K562 (cell line): ENCODE results near the gene PHACTR2. TPM values are rescaled to one million over a fixed set of nuclear protein-coding genes. Genes with fewer than 3 reads are reported as not detected.

Experiments
- ATAC-seq: fragments of 200-7000 bp; cut with Tn5 transposase; 3 replicates; pipeline ENCODE4 v1.9.1; 2020; ENCODE audit warnings: moderate library complexity
- BruUV-seq: library from RNA; stranded (reverse); fragments of 400-500 nt; replicated peaks from 2 replicates; lab custom pipeline; 2021; lab: Mats Ljungman, UMichigan
- CTCF ChIA-PET: fragments of 300-600 bp; formaldehyde crosslinking; extraction: SDS; loops from one replicate; lab custom pipeline; 2021; ENCODE audit warnings: low intra/inter-chr PET ratio; lab: Yijun Ruan, JAX
- POLR2A ChIA-PET: fragments of 300-600, 350-650 bp; sonication (Branson Sonifier 250); formaldehyde crosslinking; extraction: SDS; loops from one replicate; lab custom pipeline; 2021; ENCODE audit warnings: antibody characterized with exemption, inconsistent platforms; lab: Yijun Ruan, JAX
- DNase-seq, 4 experiments: peaks; one replicate each; pipeline versions ENCODE4 v3.0.0 to v3.0.0-alpha.2; 2011 to 2018; ENCODE audit warnings: low spot score in 3 of 4, mixed read lengths in 3 of 4; ENCODE audit errors: extremely low read depth in 1 of 4
- FAIRE-seq: peaks from 2 replicates; lab custom pipeline; 2011; peaks lifted over from hg19 to GRCh38; lab: Jason Lieb, UNC
- H2AFZ ChIP-seq: 2 replicates; pipeline ENCODE4 v1.6.0; 2011; ENCODE audit warnings: low read depth, low read length, control low read depth, inconsistent platforms
- H3K27ac ChIP-seq: fragments of 200-600 bp; 3 replicates; pipeline ENCODE4 v1.8.0; 2011; ENCODE audit warnings: low read depth, mild to moderate bottlenecking, control low read depth, inconsistent platforms, low read length, moderate library complexity, mixed read lengths; ENCODE audit errors: extremely low read depth
- H3K27me3 ChIP-seq, 2 experiments: fragments of 300-600 bp in 1 of 2; 2 replicates in 1 of 2; 3 replicates in 1 of 2; pipeline versions ENCODE4 v1.6.0 to v1.8.0; 2011; ENCODE audit warnings: inconsistent platforms in 2 of 2, low read length in 2 of 2, mild to moderate bottlenecking in 1 of 2, mixed read lengths in 1 of 2, moderate library complexity in 1 of 2; ENCODE audit not compliant: control insufficient read depth in 2 of 2, insufficient read depth in 2 of 2
- H3K36me3 ChIP-seq: fragments of 300-600 bp; 3 replicates; pipeline ENCODE4 v1.8.0; 2011; ENCODE audit warnings: mild to moderate bottlenecking, low read length, inconsistent platforms; ENCODE audit not compliant: control insufficient read depth, insufficient read depth
- H3K4me1 ChIP-seq, 2 experiments: fragments of 200-600 bp in 1 of 2; replicated peaks in 1 of 2; 2 replicates in 1 of 2; 3 replicates in 1 of 2; pipeline versions ENCODE4 v1.5.1 to v1.8.0; 2011; ENCODE audit warnings: inconsistent platforms in 2 of 2, low read length in 2 of 2, mild to moderate bottlenecking in 1 of 2, mixed read lengths in 1 of 2, moderate library complexity in 1 of 2; ENCODE audit not compliant: control insufficient read depth in 2 of 2, insufficient read depth in 2 of 2
- H3K4me2 ChIP-seq: 2 replicates; pipeline ENCODE4 v1.6.1; 2011; ENCODE audit warnings: low read length, control low read depth, inconsistent platforms, mixed read lengths; ENCODE audit not compliant: insufficient read depth
- H3K4me3 ChIP-seq: fragments of 200-600 bp; sonication (generic), shearing (Covaris generic); 2 replicates; pipeline ENCODE4 v1.5.1; 2016; ENCODE audit warnings: control low read depth, inconsistent platforms
- H3K79me2 ChIP-seq: fragments of 200-600 bp; 3 replicates; pipeline ENCODE4 v1.8.0; 2011; ENCODE audit warnings: low read length, inconsistent platforms; ENCODE audit not compliant: control insufficient read depth, insufficient read depth
- H3K9ac ChIP-seq, 2 experiments: 2 replicates each; pipeline versions ENCODE4 v1.6.0 to v1.6.1; 2011; ENCODE audit warnings: low read depth in 2 of 2, low read length in 2 of 2, control low read depth in 1 of 2, inconsistent platforms in 1 of 2, mild to moderate bottlenecking in 1 of 2, mixed read lengths in 1 of 2; ENCODE audit not compliant: insufficient read depth in 1 of 2
- H3K9me1 ChIP-seq: one replicate; pipeline ENCODE4 v1.6.0; 2011; ENCODE audit warnings: inconsistent platforms, mild to moderate bottlenecking, low read length, moderate library complexity; ENCODE audit not compliant: control insufficient read depth, insufficient read depth
- H3K9me3 ChIP-seq: replicated peaks from 2 replicates; pipeline ENCODE4 v1.5.1; 2011; ENCODE audit warnings: low read depth, low read length, inconsistent platforms; ENCODE audit not compliant: control insufficient read depth, insufficient read depth
- H4K20me1 ChIP-seq: replicated peaks from 2 replicates; pipeline ENCODE4 v1.6.1; 2011; ENCODE audit warnings: low read length, inconsistent platforms, mixed read lengths; ENCODE audit not compliant: control insufficient read depth, insufficient read depth
- CBFB ChIP-seq: sonication (generic); formaldehyde crosslinking; IDR thresholded peaks from 2 replicates; pipeline ENCODE4 v1.4.0; 2020; ENCODE audit warnings: mild to moderate bottlenecking, missing genetic modification reagents
- EP300 ChIP-seq: IDR thresholded peaks from 2 replicates; pipeline ENCODE4 v1.6.1; 2012; ENCODE audit warnings: low read length, improper control_type of control experiment
- HEY1 ChIP-seq: fragments of 250-450 bp; sonication (Bioruptor Pico); IDR thresholded peaks from 2 replicates; pipeline ENCODE4 v1.5.0; 2020; ENCODE audit warnings: mild to moderate bottlenecking, moderate library complexity, borderline replicate concordance
- NEUROD1 ChIP-seq: fragments of 150-350 bp; IDR thresholded peaks from 2 replicates; pipeline ENCODE4 v1.6.1; 2014; ENCODE audit warnings: borderline replicate concordance, low read length, low read depth; ENCODE audit not compliant: partially characterized antibody
- PHB2 ChIP-seq: fragments of 450-650 bp; IDR thresholded peaks from 2 replicates; pipeline ENCODE4 v1.6.1; 2017; ENCODE audit warnings: low read depth
- SMAD4 ChIP-seq: fragments of 250-450 bp; sonication (Bioruptor Pico); conservative IDR thresholded peaks from 2 replicates; pipeline ENCODE4 v1.8.0; 2021; ENCODE audit warnings: inconsistent platforms, mild to moderate bottlenecking, moderate library complexity
- SREBF1 ChIP-seq: fragments of 150-350 bp; IDR thresholded peaks from 2 replicates; pipeline ENCODE4 v1.6.1; 2014; ENCODE audit warnings: antibody characterized with exemption, low read depth, low read length, borderline replicate concordance
- U2AF1 ChIP-seq: fragments of 200-400 bp; formaldehyde crosslinking; optimal IDR thresholded peaks from 2 replicates; pipeline ENCODE3; 2017; ENCODE audit warnings: mild to moderate bottlenecking, low read depth, low read length, moderate library complexity
- ZNF785 ChIP-seq: fragments of 250-450 bp; sonication (Bioruptor Pico); IDR thresholded peaks from 2 replicates; pipeline ENCODE4 v1.4.0; 2020; ENCODE audit warnings: mild to moderate bottlenecking
- WGBS: fragments of 100-300 bp; shearing (Covaris generic); methylation state at CpG from one replicate; pipeline ENCODE4 v1.1.6; 2016; ENCODE audit warnings: low coverage, mixed read lengths; ENCODE audit not compliant: insufficient coverage; ENCODE audit errors: missing lambda C conversion rate; 5-methylcytosine and 5-hydroxymethylcytosine counted together
- in situ Hi-C: fragments of 300-500 bp; cut with MboI; formaldehyde crosslinking; loops from 4 replicates; pipeline ENCODE4 v1.15.0; 2018; ENCODE audit warnings: inconsistent platforms, mixed read lengths
- intact Hi-C: fragments of 100-400 bp; cut with micrococcal nuclease; formaldehyde crosslinking; loops from 2 replicates; pipeline ENCODE4 v1.14.2; 2022
- polyA plus RNA-seq, 8 experiments: library from polyadenylated mRNA; depleted of rRNA in 4 of 8; stranded (reverse) in 5 of 8; unstranded in 3 of 8; fragments of >200 nt; fragmentation: Nextera tagmentation in 2 of 8; fragmentation: Illumina TruSeq in 1 of 8; extraction: Ambion mirVana in 2 of 8; extraction: Trizol in 1 of 8; gene quantifications; 2 replicates each; pipeline versions ENCODE4 v1.2.1 to v1.2.3, GENCODE V29; 2011 to 2014; ENCODE audit warnings: inconsistent platforms in 1 of 8, missing spikeins in 1 of 8
- total RNA-seq, 7 experiments: library from RNA; depleted of rRNA in 6 of 7; stranded (reverse); fragments of >200 nt in 6 of 7; fragmentation: Illumina TruSeq in 2 of 7; extraction: Trizol in 2 of 7; gene quantifications; 2 replicates each; pipeline versions ENCODE4 v1.2.1 to v1.2.3, GENCODE V29; 2011 to 2021; ENCODE audit warnings: low replicate concordance in 1 of 7
- TF ChIP-seq, protein P1 (sequence below): fragments of 250-450 bp; sonication (Bioruptor Pico); IDR thresholded peaks from 2 replicates; pipeline ENCODE4 v1.5.0; 2021
- TF ChIP-seq, protein P2 (sequence below): sonication (generic); formaldehyde crosslinking; IDR thresholded peaks from 2 replicates; pipeline ENCODE4 v1.8.0; 2023; ENCODE audit warnings: missing genetic modification reagents, mild to moderate bottlenecking, borderline replicate concordance

The PHACTR2 gene
- total and polyA plus RNA-seq, 9 of the 15 experiments (the other 6 are each of a cell fraction or from before 2014, with no cell fraction given): 5.3 to 52.5 (median 22.9) TPM

DNA sequence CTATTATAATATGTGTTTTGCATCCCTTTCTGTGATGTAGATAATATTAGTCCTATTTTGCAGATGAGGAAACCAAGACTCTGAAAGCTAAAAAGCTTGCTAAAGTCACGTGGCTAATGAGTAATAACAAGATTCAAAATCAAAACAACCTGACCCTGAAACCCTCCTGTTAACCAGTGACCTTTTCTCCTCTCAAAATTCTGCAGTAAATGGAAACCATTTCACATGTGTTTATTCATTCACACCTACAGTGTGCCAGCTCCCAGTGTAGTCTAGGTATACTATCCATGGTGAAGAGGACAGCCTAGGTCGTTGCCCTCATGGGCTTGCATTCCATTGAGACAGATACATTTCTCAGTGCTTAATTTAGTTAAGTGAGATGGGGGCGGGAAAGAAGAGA, 30.6 kb upstream of the PHACTR2 start:
- Histone ChIP-seq H3K27me3 (no peaks in the 10 kb centered on the region; a peak in 1 of 5 replicates), H3K79me2 (no peaks in the 10 kb centered on the region), H4K20me1 (no peaks in the 10 kb centered on the region), H3K9me3 (no peaks in the 10 kb centered on the region), H3K4me3 (no peak overlapping the region), H3K4me1 (peaks cover 3 to 5% of the 10 kb centered on the region in 2 experiments; a peak in 3 of 5 replicates), H3K9ac (no peak overlapping the region), H3K36me3 (no peaks in the 10 kb centered on the region), H3K27ac (no peak overlapping the region), H3K4me2 (no peak overlapping the region), H2AFZ (peak overlapping the region; percentile 27), H3K9me1 (no peaks in the 10 kb centered on the region)
- CTCF ChIA-PET: no interaction called here
- no TSS peak for BruUV-seq
- WGBS: 29% methylated on average over 3 of the region's 3 CpGs
- TF ChIP-seq PHB2 (no peak), HEY1 (CRISPR knock-in tag) (no peak), ZNF785 (CRISPR knock-in tag) (no peak), CBFB (CRISPR knock-in tag) (no peak), SMAD4 (CRISPR knock-in tag) (no peak), U2AF1 (no peak), SREBF1 (no peak), EP300 (no peak), NEUROD1 (no peak)
- TF ChIP-seq, protein P1, sequence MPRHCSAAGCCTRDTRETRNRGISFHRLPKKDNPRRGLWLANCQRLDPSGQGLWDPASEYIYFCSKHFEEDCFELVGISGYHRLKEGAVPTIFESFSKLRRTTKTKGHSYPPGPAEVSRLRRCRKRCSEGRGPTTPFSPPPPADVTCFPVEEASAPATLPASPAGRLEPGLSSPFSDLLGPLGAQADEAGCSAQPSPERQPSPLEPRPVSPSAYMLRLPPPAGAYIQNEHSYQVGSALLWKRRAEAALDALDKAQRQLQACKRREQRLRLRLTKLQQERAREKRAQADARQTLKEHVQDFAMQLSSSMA (CRISPR knock-in tag): no peak
- TF ChIP-seq, protein P2, sequence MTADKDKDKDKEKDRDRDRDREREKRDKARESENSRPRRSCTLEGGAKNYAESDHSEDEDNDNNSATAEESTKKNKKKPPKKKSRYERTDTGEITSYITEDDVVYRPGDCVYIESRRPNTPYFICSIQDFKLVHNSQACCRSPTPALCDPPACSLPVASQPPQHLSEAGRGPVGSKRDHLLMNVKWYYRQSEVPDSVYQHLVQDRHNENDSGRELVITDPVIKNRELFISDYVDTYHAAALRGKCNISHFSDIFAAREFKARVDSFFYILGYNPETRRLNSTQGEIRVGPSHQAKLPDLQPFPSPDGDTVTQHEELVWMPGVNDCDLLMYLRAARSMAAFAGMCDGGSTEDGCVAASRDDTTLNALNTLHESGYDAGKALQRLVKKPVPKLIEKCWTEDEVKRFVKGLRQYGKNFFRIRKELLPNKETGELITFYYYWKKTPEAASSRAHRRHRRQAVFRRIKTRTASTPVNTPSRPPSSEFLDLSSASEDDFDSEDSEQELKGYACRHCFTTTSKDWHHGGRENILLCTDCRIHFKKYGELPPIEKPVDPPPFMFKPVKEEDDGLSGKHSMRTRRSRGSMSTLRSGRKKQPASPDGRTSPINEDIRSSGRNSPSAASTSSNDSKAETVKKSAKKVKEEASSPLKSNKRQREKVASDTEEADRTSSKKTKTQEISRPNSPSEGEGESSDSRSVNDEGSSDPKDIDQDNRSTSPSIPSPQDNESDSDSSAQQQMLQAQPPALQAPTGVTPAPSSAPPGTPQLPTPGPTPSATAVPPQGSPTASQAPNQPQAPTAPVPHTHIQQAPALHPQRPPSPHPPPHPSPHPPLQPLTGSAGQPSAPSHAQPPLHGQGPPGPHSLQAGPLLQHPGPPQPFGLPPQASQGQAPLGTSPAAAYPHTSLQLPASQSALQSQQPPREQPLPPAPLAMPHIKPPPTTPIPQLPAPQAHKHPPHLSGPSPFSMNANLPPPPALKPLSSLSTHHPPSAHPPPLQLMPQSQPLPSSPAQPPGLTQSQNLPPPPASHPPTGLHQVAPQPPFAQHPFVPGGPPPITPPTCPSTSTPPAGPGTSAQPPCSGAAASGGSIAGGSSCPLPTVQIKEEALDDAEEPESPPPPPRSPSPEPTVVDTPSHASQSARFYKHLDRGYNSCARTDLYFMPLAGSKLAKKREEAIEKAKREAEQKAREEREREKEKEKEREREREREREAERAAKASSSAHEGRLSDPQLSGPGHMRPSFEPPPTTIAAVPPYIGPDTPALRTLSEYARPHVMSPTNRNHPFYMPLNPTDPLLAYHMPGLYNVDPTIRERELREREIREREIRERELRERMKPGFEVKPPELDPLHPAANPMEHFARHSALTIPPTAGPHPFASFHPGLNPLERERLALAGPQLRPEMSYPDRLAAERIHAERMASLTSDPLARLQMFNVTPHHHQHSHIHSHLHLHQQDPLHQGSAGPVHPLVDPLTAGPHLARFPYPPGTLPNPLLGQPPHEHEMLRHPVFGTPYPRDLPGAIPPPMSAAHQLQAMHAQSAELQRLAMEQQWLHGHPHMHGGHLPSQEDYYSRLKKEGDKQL (CRISPR knock-in tag): no peak
- no peak for FAIRE-seq
- intact Hi-C loops (loop anchor here (2.0 kb wide), 1 partner anchor 366 kb away; no protein-coding TSS in a partner anchor), in situ Hi-C loops (no loop called here)
- DNase-seq: no peak
- no peak for ATAC-seq
- POLR2A ChIA-PET: interaction anchor here (0.6 to 0.7 kb wide), 2 partner anchors 9 to 12 kb away, joined by 4 read pairs; no protein-coding TSS in a partner anchor
